OCI-LY3 (cell line): Measurements from ENCODE around the gene SORL1.

Experiments
- EZH2phosphoT487 ChIP-seq: fragments of 200-600 bp; shearing (Covaris generic); IDR thresholded peaks from 2 replicates; pipeline ENCODE4 v1.6.1; 2018; ENCODE audit warnings: antibody characterized with exemption, mixed run types, low read depth
- TF ChIP-seq, protein P1 (sequence below): fragments of 200-600, 300-600 bp; sonication (generic); IDR thresholded peaks from 2 replicates; pipeline ENCODE4 v1.5.1; 2014; ENCODE audit warnings: antibody characterized with exemption, low read length, low read depth

DNA sequence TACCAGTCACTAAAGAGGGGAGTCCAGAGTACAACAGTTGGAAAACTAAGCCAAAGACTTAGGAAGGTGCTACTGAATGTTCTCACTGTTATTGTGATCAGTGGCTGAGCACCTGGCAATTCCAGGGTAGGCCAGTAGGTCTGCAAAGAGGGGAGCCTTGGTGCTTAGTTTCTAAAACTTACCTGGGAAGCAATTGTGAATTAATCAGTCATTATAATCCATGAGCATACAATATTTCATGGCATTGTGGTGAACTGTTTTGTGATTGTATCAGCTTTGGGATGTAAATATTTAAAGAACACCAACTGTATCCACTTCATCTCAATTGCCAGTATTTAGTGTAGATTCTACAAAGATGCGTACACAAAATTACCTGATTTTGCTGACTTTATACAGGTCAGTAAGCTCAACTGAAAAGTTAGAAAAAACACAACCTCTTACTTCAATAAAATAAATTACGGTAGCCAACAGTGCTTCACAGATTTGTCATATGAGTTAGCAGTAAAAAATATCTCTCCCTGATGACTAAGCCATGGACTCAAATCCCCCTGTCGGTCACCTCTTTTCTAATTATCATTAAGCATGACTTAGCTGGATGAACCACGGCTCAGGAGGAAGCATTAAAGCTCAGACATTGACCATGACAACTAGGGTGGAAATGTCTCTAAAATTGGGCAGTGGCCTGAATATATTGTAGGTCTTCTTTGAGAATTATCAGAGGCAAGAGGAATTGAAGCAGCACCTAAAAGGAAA is 30.8 kb upstream of the SORL1 start:
- TF ChIP-seq, protein P1, sequence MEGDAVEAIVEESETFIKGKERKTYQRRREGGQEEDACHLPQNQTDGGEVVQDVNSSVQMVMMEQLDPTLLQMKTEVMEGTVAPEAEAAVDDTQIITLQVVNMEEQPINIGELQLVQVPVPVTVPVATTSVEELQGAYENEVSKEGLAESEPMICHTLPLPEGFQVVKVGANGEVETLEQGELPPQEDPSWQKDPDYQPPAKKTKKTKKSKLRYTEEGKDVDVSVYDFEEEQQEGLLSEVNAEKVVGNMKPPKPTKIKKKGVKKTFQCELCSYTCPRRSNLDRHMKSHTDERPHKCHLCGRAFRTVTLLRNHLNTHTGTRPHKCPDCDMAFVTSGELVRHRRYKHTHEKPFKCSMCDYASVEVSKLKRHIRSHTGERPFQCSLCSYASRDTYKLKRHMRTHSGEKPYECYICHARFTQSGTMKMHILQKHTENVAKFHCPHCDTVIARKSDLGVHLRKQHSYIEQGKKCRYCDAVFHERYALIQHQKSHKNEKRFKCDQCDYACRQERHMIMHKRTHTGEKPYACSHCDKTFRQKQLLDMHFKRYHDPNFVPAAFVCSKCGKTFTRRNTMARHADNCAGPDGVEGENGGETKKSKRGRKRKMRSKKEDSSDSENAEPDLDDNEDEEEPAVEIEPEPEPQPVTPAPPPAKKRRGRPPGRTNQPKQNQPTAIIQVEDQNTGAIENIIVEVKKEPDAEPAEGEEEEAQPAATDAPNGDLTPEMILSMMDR, result no peak; the same call in 1 of the 2 replicates
- TF ChIP-seq EZH2phosphoT487, result no peak
